Measurements from ENCODE around the gene RAB15.

The RAB15 gene

DNA sequence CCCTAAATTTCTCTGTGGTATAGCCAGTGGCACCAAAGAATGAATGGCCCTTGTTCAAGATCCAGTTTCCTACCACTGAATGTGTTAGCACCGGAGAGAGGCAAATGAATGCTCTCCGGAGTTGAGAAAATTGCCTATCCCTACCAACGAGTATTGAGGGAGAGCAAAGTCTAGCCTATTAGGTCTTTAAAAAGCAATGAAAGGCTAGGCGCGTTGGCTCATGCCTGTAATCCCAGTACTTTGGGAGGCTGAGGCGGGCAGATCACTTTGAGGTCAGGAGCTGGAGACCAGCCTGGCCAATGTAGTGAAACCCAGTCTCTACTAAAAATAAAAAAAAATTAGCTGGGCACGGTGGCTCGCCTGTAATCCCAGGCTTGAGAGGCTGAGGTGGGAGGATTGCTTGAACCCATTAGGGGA lies 898 bp upstream of the RAB15 start:
- H3K27me3 Mint-ChIP-seq: peaks cover 5% of the 10 kb centered on the region
- peak overlapping the region; percentile 72 for H3K4me3 Mint-ChIP-seq
- DNase-seq: no peak
- no peak for ATAC-seq
- no peaks in the 10 kb centered on the region for H3K36me3 Mint-ChIP-seq (ENCODE audit: low read depth)
- H3K9me3 Mint-ChIP-seq: no peaks in the 10 kb centered on the region
- H3K27ac Mint-ChIP-seq: no peak overlapping the region
- peaks cover 11% of the 10 kb centered on the region for H3K4me1 Mint-ChIP-seq

DNA sequence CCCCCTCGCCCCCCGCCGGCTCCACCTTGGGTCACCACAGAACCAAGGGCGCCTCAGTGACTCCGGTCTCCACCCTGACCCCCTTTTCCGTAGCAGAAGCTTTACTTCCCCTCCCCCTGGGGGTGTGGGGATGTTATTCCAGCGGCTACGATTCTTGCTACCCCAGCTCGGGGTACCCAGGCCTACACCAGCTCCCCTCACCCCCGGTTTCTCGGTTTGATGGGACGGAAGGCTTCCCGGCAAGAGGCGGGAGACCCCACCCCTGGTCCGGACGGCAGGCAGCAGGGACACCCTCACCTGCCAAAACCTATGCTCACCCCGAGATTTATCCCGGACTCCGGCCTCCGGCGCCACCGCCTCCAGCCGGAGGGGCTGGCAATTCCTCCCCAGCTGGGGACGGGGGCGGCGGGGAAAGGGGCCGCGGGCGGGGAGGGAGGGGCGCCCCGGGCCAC lies 619 bp downstream of the RAB15 start:
- Mint-ChIP-seq H3K36me3 (ENCODE audit: low read depth) (no peaks in the 10 kb centered on the region), H3K27ac (no peak overlapping the region), H3K27me3 (peaks cover 5% of the 10 kb centered on the region), H3K9me3 (no peaks in the 10 kb centered on the region), H3K4me3 (peak overlapping the region; percentile 63), H3K4me1 (peaks cover 11% of the 10 kb centered on the region)
- DNase-seq (no peak), ATAC-seq (no peak)

DNA sequence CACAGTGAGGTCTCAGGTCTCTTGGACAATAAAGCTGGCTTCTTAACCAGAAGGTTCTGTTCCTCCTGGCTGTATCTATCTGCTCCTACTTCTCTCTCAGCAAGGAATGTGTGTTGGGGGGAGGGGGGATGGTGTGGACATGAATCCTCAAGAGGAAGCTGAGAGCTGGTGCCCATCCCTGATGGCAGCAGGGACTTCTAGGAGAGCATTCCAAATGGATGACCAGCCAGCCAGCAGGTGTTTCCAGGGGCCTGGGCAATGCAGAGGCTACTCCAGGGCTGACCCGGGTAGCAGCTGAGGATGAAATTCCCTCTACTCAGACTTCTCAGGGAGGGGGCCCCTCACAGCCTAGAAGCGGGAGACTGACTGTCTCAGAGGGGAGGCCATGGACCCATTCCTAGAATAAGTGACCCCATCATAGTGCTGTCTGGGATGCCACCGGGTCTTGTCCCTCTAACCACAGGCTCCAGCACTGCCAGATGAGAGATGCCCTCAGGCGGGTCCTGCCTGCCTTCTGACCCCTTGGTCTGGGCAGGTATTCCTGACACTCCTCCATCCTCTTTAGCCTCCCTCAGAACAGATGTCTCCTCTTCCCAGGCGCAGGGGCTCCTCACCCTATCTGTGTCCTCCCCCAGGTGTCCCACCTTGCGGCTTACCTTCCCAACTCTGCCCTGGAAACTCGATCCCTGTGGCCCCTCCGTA lies 1.2 kb downstream of the RAB15 start:
- Mint-ChIP-seq H3K27ac (no peak overlapping the region), H3K36me3 (ENCODE audit: low read depth) (no peaks in the 10 kb centered on the region), H3K4me1 (peaks cover 10% of the 10 kb centered on the region), H3K4me3 (peak overlapping the region; percentile 63), H3K27me3 (peaks cover 5% of the 10 kb centered on the region), H3K9me3 (no peaks in the 10 kb centered on the region)
- ATAC-seq: no peak
- no peak for DNase-seq

DNA sequence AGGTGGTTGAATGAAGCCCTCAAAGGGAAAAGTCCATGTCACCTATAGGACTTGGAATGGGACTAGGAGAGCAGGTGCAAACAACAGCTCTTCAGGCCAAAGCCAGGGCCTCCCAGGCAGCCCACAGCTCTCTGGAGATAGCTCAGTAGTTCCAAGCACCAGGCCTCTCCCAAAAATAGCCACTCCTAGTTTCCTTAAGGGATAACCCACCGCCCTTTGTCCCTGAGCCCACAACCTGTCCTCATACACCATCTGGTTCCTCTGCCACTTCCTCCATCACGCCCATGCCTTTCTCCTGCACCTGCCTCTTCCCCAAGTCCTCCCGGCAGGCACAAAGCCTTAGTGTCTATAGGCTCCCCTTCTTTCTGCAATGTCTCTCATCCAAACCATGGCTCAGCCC lies 2.1 kb downstream of the RAB15 start:
- H3K27me3 Mint-ChIP-seq: peaks cover 5% of the 10 kb centered on the region
- H3K27ac Mint-ChIP-seq: no peak overlapping the region
- H3K4me3 Mint-ChIP-seq: no peak overlapping the region
- DNase-seq (no peak), ATAC-seq (no peak)
- no peaks in the 10 kb centered on the region for H3K9me3 Mint-ChIP-seq
- no peaks in the 10 kb centered on the region for H3K36me3 Mint-ChIP-seq (ENCODE audit: low read depth)
- peaks cover 9% of the 10 kb centered on the region for H3K4me1 Mint-ChIP-seq

DNA sequence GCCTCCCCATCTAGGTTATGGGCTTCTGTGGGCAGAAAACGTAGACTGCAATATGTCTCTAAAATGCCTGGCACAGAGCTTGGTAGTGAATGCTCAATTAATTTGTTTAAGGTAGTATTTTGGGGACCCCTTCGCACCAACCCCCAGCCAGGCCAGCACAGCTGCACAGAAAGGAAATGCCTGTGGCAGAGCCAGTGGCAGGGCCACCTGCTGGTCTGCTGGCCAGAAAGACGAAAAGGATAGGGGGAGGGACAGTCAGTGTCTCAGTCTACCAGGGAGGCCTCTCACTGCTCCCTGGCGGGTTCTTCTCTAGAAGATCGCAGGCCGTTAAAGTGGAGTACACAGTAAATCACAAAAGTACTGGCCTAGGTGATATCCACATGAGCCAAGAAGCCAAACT lies 3.5 kb downstream of the RAB15 start:
- H3K4me1 Mint-ChIP-seq: peaks cover 9% of the 10 kb centered on the region
- H3K27ac Mint-ChIP-seq: no peak overlapping the region
- H3K4me3 Mint-ChIP-seq: no peak overlapping the region
- no peaks in the 10 kb centered on the region for H3K36me3 Mint-ChIP-seq (ENCODE audit: low read depth)
- no peaks in the 10 kb centered on the region for H3K9me3 Mint-ChIP-seq
- peaks cover 5% of the 10 kb centered on the region for H3K27me3 Mint-ChIP-seq
- ATAC-seq: no peak
- no peak for DNase-seq

DNA sequence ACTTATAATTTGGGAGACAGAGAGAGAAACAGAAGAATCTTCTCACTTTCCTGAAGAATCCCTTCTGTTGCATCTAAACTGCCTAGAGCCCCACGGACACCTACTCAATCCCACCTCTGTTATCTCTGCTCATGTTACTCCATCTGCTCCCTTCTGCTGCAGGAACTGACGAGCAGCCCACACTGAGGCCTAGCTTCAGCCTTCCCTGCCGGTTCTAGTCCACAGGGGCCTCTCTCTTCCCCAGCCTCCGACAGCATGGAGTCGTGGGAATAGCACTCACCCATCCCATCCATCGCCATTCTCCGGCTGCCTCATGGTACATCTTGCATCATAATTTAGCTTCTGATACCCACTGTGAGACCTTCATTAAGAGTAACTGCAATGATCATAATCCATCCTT lies 4.0 kb downstream of the RAB15 start:
- H3K27ac Mint-ChIP-seq: no peak overlapping the region
- no peak overlapping the region for H3K4me3 Mint-ChIP-seq
- H3K4me1 Mint-ChIP-seq: peaks cover 9% of the 10 kb centered on the region
- H3K36me3 Mint-ChIP-seq (ENCODE audit: low read depth): no peaks in the 10 kb centered on the region
- H3K9me3 Mint-ChIP-seq: no peaks in the 10 kb centered on the region
- ATAC-seq (no peak), DNase-seq (no peak)
- peaks cover 3% of the 10 kb centered on the region for H3K27me3 Mint-ChIP-seq

DNA sequence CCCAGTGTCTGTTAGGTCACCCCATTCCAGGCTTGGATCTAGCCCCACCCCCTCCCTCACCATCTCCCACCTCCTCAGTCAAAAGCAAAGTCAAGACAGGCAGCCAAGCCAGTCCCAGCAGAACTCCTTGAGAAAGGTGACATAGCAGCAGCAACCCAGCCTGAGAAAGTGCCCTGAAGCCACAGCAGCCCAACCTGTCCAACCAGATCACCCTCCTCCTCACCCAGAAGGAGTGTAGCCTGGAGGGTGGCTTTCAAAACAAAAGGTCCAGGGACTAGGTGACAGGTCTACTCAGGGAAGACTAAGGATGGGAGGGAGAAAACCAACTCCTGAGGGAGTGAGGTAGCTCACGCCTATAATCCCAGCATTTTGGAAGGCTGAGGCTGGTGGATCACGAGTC lies 5.2 kb downstream of the RAB15 start:
- ATAC-seq: no peak
- Mint-ChIP-seq H3K27me3 (peaks cover 3% of the 10 kb centered on the region), H3K27ac (no peak overlapping the region), H3K4me1 (peaks cover 8% of the 10 kb centered on the region), H3K9me3 (no peaks in the 10 kb centered on the region), H3K4me3 (no peak overlapping the region), H3K36me3 (ENCODE audit: low read depth) (no peaks in the 10 kb centered on the region)
- DNase-seq: no peak

DNA sequence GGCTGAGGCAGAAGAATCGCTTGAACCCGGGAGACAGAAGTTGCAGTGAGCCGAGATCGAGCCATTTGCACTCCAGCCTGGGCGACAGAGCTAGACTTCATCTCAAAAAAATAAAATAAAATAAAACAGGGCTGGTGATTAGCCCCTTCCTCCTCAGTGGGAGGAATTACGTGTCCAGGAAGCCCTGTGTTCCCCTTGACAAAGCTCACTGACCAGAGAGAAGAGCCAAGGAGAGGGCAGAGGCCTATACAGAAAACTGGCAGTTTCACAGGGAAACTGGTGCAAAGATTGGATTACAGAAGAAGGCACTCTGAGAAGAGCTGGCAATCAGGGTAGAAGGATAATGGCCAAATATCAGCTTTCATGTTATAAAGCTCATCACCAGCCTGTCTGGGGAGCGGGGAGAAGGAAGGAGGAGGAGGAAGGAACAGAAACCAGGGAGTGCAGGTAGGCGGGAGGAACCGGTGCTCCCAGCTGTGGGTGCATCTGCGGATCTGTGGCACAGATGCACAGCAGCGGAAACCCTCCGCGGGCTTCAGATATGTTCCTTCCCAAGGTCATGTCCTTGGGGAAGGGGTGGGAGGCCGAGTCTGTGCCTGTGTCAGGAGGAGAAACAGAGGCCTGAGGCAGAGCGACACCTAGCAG lies 6.7 kb downstream of the RAB15 start:
- Mint-ChIP-seq H3K36me3 (ENCODE audit: low read depth) (no peaks in the 10 kb centered on the region), H3K27ac (no peak overlapping the region), H3K27me3 (no peaks in the 10 kb centered on the region), H3K4me1 (peaks cover 2% of the 10 kb centered on the region), H3K4me3 (no peak overlapping the region), H3K9me3 (no peaks in the 10 kb centered on the region)
- DNase-seq (no peak), ATAC-seq (no peak)

DNA sequence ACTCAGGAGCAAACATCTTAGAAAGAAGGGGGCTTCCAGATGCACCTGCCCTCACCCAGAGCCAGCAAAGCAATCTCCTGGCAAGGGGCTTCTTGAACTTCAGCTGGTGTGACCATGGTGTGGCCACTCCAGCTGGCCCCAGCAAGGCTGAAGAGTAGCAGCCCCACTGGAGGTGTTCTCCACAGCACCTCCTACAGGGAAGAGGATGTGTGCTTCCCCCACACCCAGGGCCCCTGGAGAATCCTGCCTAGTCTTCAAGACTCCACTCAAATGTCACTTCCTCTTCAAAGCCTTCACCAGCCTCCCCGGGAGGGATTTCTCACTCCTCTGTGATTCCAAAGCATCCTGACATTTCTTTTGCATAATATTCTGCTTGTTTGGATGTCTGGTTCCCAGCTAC lies 8.5 kb downstream of the RAB15 start:
- Mint-ChIP-seq H3K4me3 (no peak overlapping the region), H3K36me3 (ENCODE audit: low read depth) (no peaks in the 10 kb centered on the region), H3K9me3 (no peaks in the 10 kb centered on the region), H3K27me3 (no peaks in the 10 kb centered on the region), H3K27ac (no peak overlapping the region), H3K4me1 (peaks cover 2% of the 10 kb centered on the region)
- no peak for DNase-seq
- ATAC-seq: no peak

DNA sequence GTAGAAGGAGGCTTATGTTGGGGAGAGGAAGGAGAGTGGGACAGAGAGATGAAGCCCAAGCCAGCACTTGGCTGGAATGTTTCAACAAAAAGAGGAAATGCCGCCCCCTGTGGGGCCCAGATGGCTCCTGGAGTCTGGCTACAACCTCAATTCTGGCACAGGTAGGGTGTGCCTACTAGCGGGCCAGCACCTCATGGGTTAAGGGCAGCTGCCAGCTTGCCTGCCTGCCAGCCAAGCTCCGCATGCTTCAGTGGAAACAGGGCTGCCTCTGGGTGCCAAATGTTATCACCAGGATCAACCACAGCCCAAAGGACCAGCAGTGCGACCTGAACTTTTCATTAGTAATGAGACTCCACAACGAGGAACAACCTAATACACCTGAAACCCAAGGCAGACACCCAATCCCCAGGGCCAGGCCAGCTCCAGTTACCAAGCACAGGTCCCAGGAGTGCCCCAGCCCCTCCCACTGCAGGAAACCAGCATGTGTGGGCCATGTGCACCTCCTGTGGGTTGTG lies 11.3 kb downstream of the RAB15 start:
- Mint-ChIP-seq H3K4me3 (no peak overlapping the region), H3K9me3 (no peaks in the 10 kb centered on the region)
- no peak for ATAC-seq

DNA sequence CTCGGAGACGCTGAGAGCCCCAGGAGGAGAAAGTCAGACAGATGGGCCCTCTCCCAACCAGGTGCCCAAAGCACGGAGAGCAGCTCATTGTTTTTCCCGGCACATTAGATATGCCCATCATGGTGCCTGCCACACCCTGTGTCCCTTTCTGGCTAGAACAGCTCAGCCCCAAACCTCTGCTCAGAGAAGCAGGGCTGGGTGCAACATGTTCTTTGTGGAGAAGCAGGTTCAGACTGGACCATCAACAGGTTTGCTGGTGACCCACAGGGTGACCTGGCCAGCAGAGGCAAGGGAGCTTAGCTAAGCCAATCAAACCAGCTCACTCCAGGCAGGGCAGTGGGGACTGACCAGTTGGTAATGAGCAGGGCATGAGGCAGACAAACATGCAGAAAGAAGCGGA lies 13.4 kb downstream of the RAB15 start:
- Mint-ChIP-seq H3K27me3 (no peaks in the 10 kb centered on the region), H3K4me3 (no peak overlapping the region), H3K4me1 (peaks cover 2% of the 10 kb centered on the region), H3K27ac (no peak overlapping the region), H3K9me3 (no peaks in the 10 kb centered on the region), H3K36me3 (ENCODE audit: low read depth) (no peaks in the 10 kb centered on the region)
- DNase-seq (no peak), ATAC-seq (no peak)

More for the DNA sequence above, 11.3 kb downstream of the RAB15 start:
- no peak overlapping the region for H3K27ac Mint-ChIP-seq
- DNase-seq: no peak
- H3K27me3 Mint-ChIP-seq: no peaks in the 10 kb centered on the region
- no peaks in the 10 kb centered on the region for H3K36me3 Mint-ChIP-seq (ENCODE audit: low read depth)
- H3K4me1 Mint-ChIP-seq: no peaks in the 10 kb centered on the region

DNA sequence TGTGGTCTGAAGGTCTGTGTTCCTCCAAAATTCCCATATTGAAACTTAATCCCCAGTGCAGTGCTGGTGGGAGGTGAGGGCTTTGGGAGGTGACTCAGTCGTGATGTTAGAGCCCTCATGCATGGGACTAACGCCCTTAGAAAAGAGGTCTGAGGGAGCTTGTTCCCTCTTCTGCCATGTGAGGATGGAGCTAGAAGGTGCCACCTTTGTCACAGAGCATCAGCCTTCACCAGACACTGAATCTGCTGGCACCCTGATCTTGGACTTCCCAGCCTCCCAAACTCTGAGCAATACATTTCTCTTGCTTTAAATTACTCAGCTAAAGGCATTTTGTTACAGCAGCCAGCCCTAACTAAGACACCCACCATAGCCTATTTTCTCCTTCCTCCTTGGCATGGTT lies 13.9 kb downstream of the RAB15 start:
- H3K27me3 Mint-ChIP-seq: no peaks in the 10 kb centered on the region
- ATAC-seq (no peak), DNase-seq (no peak)
- H3K4me1 Mint-ChIP-seq: peaks cover 2% of the 10 kb centered on the region
- H3K27ac Mint-ChIP-seq: no peak overlapping the region
- no peaks in the 10 kb centered on the region for H3K36me3 Mint-ChIP-seq (ENCODE audit: low read depth)
- H3K4me3 Mint-ChIP-seq: no peak overlapping the region
- no peaks in the 10 kb centered on the region for H3K9me3 Mint-ChIP-seq

DNA sequence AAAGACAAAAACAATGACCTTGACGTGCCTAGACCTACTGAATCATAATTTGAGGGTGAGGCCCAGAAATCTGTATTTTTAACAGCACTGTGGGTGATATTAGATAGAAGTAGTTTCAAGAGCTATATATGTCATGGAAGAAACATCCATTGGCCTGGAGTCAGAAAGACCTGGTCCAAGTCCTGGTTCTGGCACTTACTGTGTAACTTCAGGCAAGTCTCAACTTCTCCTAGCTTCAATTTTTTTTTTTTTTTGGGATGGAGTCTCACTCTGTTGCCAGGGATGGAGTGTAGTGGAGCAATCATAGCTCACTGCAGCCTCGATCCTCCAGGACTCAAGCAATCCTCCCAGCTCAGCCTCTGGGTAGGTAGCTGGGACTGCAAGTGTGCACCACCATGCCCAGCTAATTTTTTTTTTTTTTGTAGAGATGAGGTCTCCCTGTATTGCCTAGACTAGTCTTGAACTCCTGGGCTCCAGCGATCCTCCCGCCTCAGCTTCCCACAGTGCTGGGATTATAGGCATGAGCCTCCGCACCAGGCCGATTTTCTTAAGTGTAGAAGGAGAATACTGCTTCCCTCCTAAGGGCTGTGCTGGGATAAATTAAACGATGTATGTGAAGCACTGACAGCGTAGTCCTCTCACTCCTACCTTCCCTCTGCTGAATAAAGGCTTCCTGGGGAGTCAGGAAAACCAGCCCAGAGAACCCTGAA lies 15.3 kb downstream of the RAB15 start:
- H3K9me3 Mint-ChIP-seq: no peaks in the 10 kb centered on the region
- DNase-seq: no peak
- no peak overlapping the region for H3K4me3 Mint-ChIP-seq
- ATAC-seq: no peak
- peaks cover 6% of the 10 kb centered on the region for H3K4me1 Mint-ChIP-seq
- no peaks in the 10 kb centered on the region for H3K27me3 Mint-ChIP-seq
- no peak overlapping the region for H3K27ac Mint-ChIP-seq
- H3K36me3 Mint-ChIP-seq (ENCODE audit: low read depth): no peaks in the 10 kb centered on the region

DNA sequence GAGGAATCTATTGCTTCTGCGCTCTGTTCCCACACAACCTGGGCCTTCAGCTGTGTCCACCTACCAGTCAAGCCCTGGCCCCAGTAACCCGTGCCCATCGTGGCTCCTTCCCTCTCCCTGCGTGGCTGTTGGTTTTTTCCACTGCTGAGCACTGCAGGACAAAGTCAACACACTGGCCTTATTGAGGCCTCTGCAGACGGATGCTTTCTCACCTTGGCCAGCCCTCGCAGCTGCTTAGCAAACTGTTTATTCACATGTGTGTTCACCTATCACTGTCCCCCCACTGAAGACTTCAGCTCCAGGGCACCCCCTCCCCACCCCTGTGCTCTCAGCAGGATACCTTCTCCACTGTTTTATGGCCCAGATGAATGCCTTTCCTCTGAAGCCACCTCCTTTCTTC lies 16.8 kb downstream of the RAB15 start:
- Mint-ChIP-seq H3K27ac (no peak overlapping the region), H3K27me3 (no peaks in the 10 kb centered on the region), H3K4me1 (peaks cover 6% of the 10 kb centered on the region), H3K4me3 (no peak overlapping the region), H3K36me3 (ENCODE audit: low read depth) (no peaks in the 10 kb centered on the region), H3K9me3 (no peaks in the 10 kb centered on the region)
- no peak for ATAC-seq
- no peak for DNase-seq

Data from activated naive CD8-positive, alpha-beta T cell treated with anti-CD3 and anti-CD28 coated beads, Interleukin-2, amount 50 U/mL, for 24 hours (primary cell).